Bronchial epithelial cell (primary cell): ENCODE data around the gene LDLRAP1. TPM values are rescaled to one million over a fixed set of nuclear protein-coding genes. Genes with fewer than 3 reads are reported as not detected.

Source experiments
- DNase-seq: peaks from one replicate; pipeline ENCODE4 v3.0.0-alpha.2; 2010; ENCODE audit warnings: low read depth
- FAIRE-seq: peaks from 2 replicates; lab custom pipeline; 2011; peaks lifted over from hg19 to GRCh38; lab: Jason Lieb, UNC
- H3K27me3 ChIP-seq: 2 replicates; pipeline ENCODE4 v1.5.1; 2011; ENCODE audit warnings: low read length; ENCODE audit not compliant: control insufficient read depth, insufficient read depth
- H3K36me3 ChIP-seq: 2 replicates; pipeline ENCODE4 v1.5.1; 2011; ENCODE audit warnings: low read length; ENCODE audit not compliant: control insufficient read depth, insufficient read depth
- H3K4me3 ChIP-seq: 2 replicates; pipeline ENCODE4 v1.5.1; 2011; ENCODE audit warnings: mild to moderate bottlenecking, low read depth, low read length, control low read depth
- CTCF ChIP-seq: IDR thresholded peaks from 2 replicates; pipeline ENCODE4 v1.5.1; 2011; ENCODE audit warnings: mild to moderate bottlenecking, moderate library complexity, low read length, control low read depth, inconsistent platforms; ENCODE audit not compliant: insufficient read depth, severe bottlenecking
- total RNA-seq: library from RNA; depleted of rRNA; stranded (reverse); fragments of >200 nt; gene quantifications from 2 replicates; pipeline ENCODE4 v1.2.1, GENCODE V29; 2014

The LDLRAP1 gene
- total RNA-seq, 1 donor from 2014 or later, result 17.1 TPM

- DNase-seq (no peak), FAIRE-seq (no peak)
- no peak for TF ChIP-seq CTCF
- no peaks in the 10 kb centered on the region for H3K27me3 ChIP-seq
- no peak overlapping the region for H3K4me3 ChIP-seq
- H3K36me3 ChIP-seq, result no peaks in the 10 kb centered on the region
Observed at GRCh38 chr1:25573961-25574360, 30.6 kb downstream of the LDLRAP1 start.

- no peaks in the 10 kb centered on the region for H3K36me3 ChIP-seq
- FAIRE-seq (no peak), DNase-seq (peak; percentile 67)
- no peak overlapping the region for H3K4me3 ChIP-seq
- H3K27me3 ChIP-seq, result no peaks in the 10 kb centered on the region
- no peak for TF ChIP-seq CTCF
Observed at GRCh38 chr1:25575191-25575590, 31.8 kb downstream of the LDLRAP1 start.

- Histone ChIP-seq H3K36me3 (no peaks in the 10 kb centered on the region), H3K4me3 (no peak overlapping the region), H3K27me3 (no peaks in the 10 kb centered on the region)
- TF ChIP-seq CTCF, result no peak
- DNase-seq, result no peak
- no peak for FAIRE-seq
Observed at GRCh38 chr1:25576459-25577133, 33.2 kb downstream of the LDLRAP1 start.

- H3K36me3 ChIP-seq, result no peaks in the 10 kb centered on the region
- no peak overlapping the region for H3K4me3 ChIP-seq
- H3K27me3 ChIP-seq, result no peaks in the 10 kb centered on the region
- no peak for DNase-seq
- FAIRE-seq, result no peak
- TF ChIP-seq CTCF, result no peak
Observed at GRCh38 chr1:25577134-25577920, 33.9 kb downstream of the LDLRAP1 start.

GRCh38 chr1:25579292-25580252 is 36.2 kb downstream of the LDLRAP1 start:
- TF ChIP-seq CTCF, result no peak
- Histone ChIP-seq H3K4me3 (no peak overlapping the region), H3K36me3 (no peaks in the 10 kb centered on the region), H3K27me3 (no peaks in the 10 kb centered on the region)
- FAIRE-seq, result no peak
- no peak for DNase-seq
